ENCODE results near the gene OR2G2.

OR2G2 gene

GRCh38 chr1:247588060-247588459 lies at the start of gene OR2G2:
TSS of gene OR2G2 (plus strand) at chr1:247588360. CDS start at chr1:247588360, 0 bp downstream.
- no peak for DNase-seq

GRCh38 chr1:247538561-247538960 lies 49.6 kb upstream of the OR2G2 start:
- no peak for DNase-seq

GRCh38 chr1:247539215-247539614 lies 48.9 kb upstream of the OR2G2 start:
- DNase-seq: no peak

- no peak for DNase-seq
Measured at GRCh38 chr1:247540581-247540980, 47.6 kb upstream of the OR2G2 start.

GRCh38 chr1:247542811-247543210 lies 45.3 kb upstream of the OR2G2 start:
- DNase-seq: no peak

GRCh38 chr1:247548092-247548491 lies 40.1 kb upstream of the OR2G2 start:
- DNase-seq: no peak

- no peak for DNase-seq
Measured at GRCh38 chr1:247548769-247549182, 39.4 kb upstream of the OR2G2 start, which contains the start of gene GCSAML. TSS of gene GCSAML (plus strand) at chr1:247549134. CDS start at chr1:247549192, 58 bp downstream.

- DNase-seq: no peak
Measured at GRCh38 chr1:247551721-247552120, 36.4 kb upstream of the OR2G2 start.

GRCh38 chr1:247552231-247552630 lies 35.9 kb upstream of the OR2G2 start:
- no peak for DNase-seq

GRCh38 chr1:247557926-247558674 lies 30.1 kb upstream of the OR2G2 start:
- no peak for DNase-seq

- no peak for DNase-seq
Measured at GRCh38 chr1:247561711-247562110, 26.4 kb upstream of the OR2G2 start.

- no peak for DNase-seq
Measured at GRCh38 chr1:247562198-247562597, 26.0 kb upstream of the OR2G2 start.

- DNase-seq: no peak
Measured at GRCh38 chr1:247574236-247574635, 13.9 kb upstream of the OR2G2 start.

GRCh38 chr1:247574664-247575063 lies 13.5 kb upstream of the OR2G2 start:
- no peak for DNase-seq

GRCh38 chr1:247576514-247576913 lies 11.6 kb upstream of the OR2G2 start:
- no peak for DNase-seq

- DNase-seq: no peak
Measured at GRCh38 chr1:247578946-247579460, 9.2 kb upstream of the OR2G2 start.

GRCh38 chr1:247605286-247605685 lies 17.1 kb downstream of the OR2G2 start, which contains the start of gene OR2G3:
TSS of gene OR2G3 (plus strand) at chr1:247605586. CDS start at chr1:247605586, 0 bp downstream.
- DNase-seq: no peak

- no peak for DNase-seq
Measured at GRCh38 chr1:247613405-247613804, 25.2 kb downstream of the OR2G2 start.

GRCh38 chr1:247614625-247615024 lies 26.5 kb downstream of the OR2G2 start:
- DNase-seq: no peak

GRCh38 chr1:247627951-247628350 lies 39.8 kb downstream of the OR2G2 start:
- DNase-seq: no peak

- no peak for DNase-seq
Measured at GRCh38 chr1:247638011-247638410, 49.9 kb downstream of the OR2G2 start.

GRCh38 chr1:247638781-247639180 lies 50.6 kb downstream of the OR2G2 start:
- no peak for DNase-seq

Data from activated CD8-positive, alpha-beta memory T cell treated with anti-CD3 and anti-CD28 coated beads, Interleukin-2, amount 50 U/mL, for 4 hours (primary cell).